Lung (tissue), 12 donors: ENCODE measurements around the gene NPAS3. TPM values are rescaled to one million over a fixed set of nuclear protein-coding genes. Genes with fewer than 3 reads are reported as not detected.

Experiments used
- ATAC-seq: fragments of 200-7000 bp; cut with Tn5 transposase; one replicate; pipeline ENCODE4 v1.9.1; 2020; ENCODE audit warnings: moderate number of reproducible peaks; ENCODE audit not compliant: insufficient read depth, low FRiP score
- DNase-seq, 3 donors: peaks; one replicate each; pipeline ENCODE4 v3.0.0-alpha.2; 2013 to 2017
- H3K27ac ChIP-seq, 2 donors: one replicate each; pipeline ENCODE4 v1.5.1; 2013; ENCODE audit warnings: mild to moderate bottlenecking in 2 of 2, moderate library complexity in 2 of 2, control low read depth in 1 of 2, inconsistent platforms in 1 of 2, low read depth in 1 of 2, low read length in 1 of 2
- H3K27me3 ChIP-seq, 3 donors: one replicate each; pipeline ENCODE4 v1.5.1; 2013; ENCODE audit warnings: low read length in 2 of 3; ENCODE audit not compliant: control insufficient read depth in 3 of 3, insufficient read depth in 3 of 3
- H3K36me3 ChIP-seq, 4 donors: one replicate each; pipeline ENCODE4 v1.5.1; 2013; ENCODE audit warnings: low read length in 4 of 4, mild to moderate bottlenecking in 1 of 4, moderate library complexity in 1 of 4; ENCODE audit not compliant: control insufficient read depth in 4 of 4, insufficient read depth in 4 of 4
- H3K4me1 ChIP-seq, 5 donors: one replicate each; pipeline ENCODE4 v1.5.1; 2013; ENCODE audit warnings: low read length in 5 of 5, mild to moderate bottlenecking in 2 of 5, moderate library complexity in 1 of 5; ENCODE audit not compliant: control insufficient read depth in 5 of 5, insufficient read depth in 5 of 5
- H3K4me3 ChIP-seq: one replicate; pipeline ENCODE4 v1.5.1; 2013; ENCODE audit warnings: mild to moderate bottlenecking, control low read depth, moderate library complexity
- H3K9ac ChIP-seq, 2 donors: one replicate each; pipeline ENCODE4 v1.5.1; 2013; ENCODE audit warnings: low read length in 2 of 2, control low read depth in 1 of 2; ENCODE audit not compliant: insufficient read depth in 1 of 2
- H3K9me3 ChIP-seq, 4 donors: one replicate each; pipeline ENCODE4 v1.5.1; 2013; ENCODE audit warnings: low read length in 3 of 4, mild to moderate bottlenecking in 1 of 4, moderate library complexity in 1 of 4; ENCODE audit not compliant: control insufficient read depth in 4 of 4, insufficient read depth in 3 of 4
- CTCF ChIP-seq: IDR thresholded peaks from 2 replicates; pipeline ENCODE4 v1.5.1; 2012; ENCODE audit warnings: mild to moderate bottlenecking; ENCODE audit errors: control extremely low read depth, extremely low read depth
- WGBS, 2 donors: extraction: QIAGEN DNeasy Blood & Tissue Kit; methylation state at CpG; one replicate each; pipeline ENCODE4 v1.1.7; 2013; 5-methylcytosine and 5-hydroxymethylcytosine counted together
- polyA plus RNA-seq, 2 donors: library from polyadenylated mRNA; stranded (reverse); fragments of 200-250 nt; gene quantifications; one replicate each; pipeline ENCODE4 v1.2.1, GENCODE V29; 2013
- total RNA-seq, 2 donors: library from RNA; depleted of rRNA in 1 of 2; stranded (reverse); fragments of >200 nt in 1 of 2; gene quantifications; one replicate each; pipeline ENCODE4 v1.2.1, GENCODE V29; 2014 to 2021
- donor health status: control.
- donor health status: control.
- donor health status: Bipolar disorder and iron deficiency.
- donor health status: healthy.
- donor health status: DM: yes; HTN: yes; CAD: no.

The NPAS3 gene
- total and polyA plus RNA-seq, 4 donors, result 0.13 to 0.48 (median 0.33) TPM

DNA sequence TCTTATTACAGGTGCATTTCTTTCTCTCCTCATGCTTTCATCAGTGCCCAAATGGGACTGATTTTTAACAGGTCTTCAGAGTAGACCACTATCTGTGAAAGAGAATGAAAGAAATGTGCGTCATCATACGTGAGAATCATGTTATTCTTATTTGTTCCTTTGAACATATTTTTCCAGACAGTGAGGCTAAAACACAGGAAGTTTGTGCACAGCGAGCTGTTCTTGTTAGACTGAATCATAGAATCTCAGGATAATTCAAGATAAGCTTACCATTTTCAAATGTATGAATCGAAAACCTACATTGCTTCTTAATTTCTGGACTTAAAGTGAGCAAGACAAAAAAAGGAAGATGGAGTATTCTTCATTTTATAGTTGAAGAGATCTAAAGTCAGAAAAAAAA, 629.1 kb downstream of the NPAS3 start:
- ATAC-seq, result no peak

DNA sequence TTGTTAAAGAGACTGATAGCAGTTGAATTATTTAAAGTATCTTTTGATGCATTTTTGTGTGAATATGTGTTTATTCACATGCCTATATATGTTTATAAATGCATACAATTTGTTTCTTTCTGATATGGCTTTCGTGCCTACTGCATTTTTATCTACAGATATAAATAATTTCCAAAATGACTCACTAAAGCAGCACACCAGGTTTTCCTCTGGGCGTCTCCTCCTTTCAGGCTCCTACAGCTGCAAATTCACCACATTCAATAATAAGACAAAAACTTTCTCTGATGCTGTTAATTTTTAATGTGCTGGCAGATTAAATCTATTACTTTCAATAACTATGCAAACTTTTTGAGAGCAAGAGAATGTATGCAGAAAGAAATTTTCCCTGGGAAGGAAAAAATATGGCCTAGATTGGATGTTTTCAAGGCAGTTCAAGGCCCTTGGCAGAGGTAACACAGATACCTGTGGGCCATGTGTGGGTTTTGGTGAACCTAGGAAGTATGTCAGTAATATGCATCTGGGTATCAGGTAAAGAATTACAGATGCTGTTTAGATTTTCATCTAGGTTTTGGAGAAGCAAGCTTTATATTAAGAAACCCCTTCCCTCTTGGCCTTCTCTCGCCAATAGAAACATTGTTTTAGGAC, 630.4 kb downstream of the NPAS3 start:
- H3K27ac ChIP-seq, result no peak overlapping the region
- no peaks in the 10 kb centered on the region for H3K36me3 ChIP-seq
- 83 to 88% methylated on average over 3 of the region's 3 CpGs for WGBS, 2 donors
- no peak for ATAC-seq
- H3K4me3 ChIP-seq, result no peak overlapping the region
- no peak for DNase-seq
- no peak overlapping the region for H3K9ac ChIP-seq
- H3K27me3 ChIP-seq, result no peaks in the 10 kb centered on the region
- peaks cover 0 to 19% (median 2%) of the 10 kb centered on the region in 5 donors for H3K4me1 ChIP-seq
- H3K9me3 ChIP-seq, result no peaks in the 10 kb centered on the region
- TF ChIP-seq CTCF, result no peak

More for the DNA sequence above, 629.1 kb downstream of the NPAS3 start:
- no peak for DNase-seq
- no peak overlapping the region for H3K4me3 ChIP-seq
- no peak overlapping the region for H3K27ac ChIP-seq
- H3K9me3 ChIP-seq, result no peaks in the 10 kb centered on the region
- peaks cover 2 to 29% (median 8%) of the 10 kb centered on the region in 5 donors for H3K4me1 ChIP-seq
- WGBS, 2 donors, result 66 to 77% methylated on average over 4 of the region's 4 CpGs
- no peaks in the 10 kb centered on the region for H3K36me3 ChIP-seq
- H3K27me3 ChIP-seq, result no peaks in the 10 kb centered on the region
- no peak overlapping the region for H3K9ac ChIP-seq
- TF ChIP-seq CTCF, result no peak

DNA sequence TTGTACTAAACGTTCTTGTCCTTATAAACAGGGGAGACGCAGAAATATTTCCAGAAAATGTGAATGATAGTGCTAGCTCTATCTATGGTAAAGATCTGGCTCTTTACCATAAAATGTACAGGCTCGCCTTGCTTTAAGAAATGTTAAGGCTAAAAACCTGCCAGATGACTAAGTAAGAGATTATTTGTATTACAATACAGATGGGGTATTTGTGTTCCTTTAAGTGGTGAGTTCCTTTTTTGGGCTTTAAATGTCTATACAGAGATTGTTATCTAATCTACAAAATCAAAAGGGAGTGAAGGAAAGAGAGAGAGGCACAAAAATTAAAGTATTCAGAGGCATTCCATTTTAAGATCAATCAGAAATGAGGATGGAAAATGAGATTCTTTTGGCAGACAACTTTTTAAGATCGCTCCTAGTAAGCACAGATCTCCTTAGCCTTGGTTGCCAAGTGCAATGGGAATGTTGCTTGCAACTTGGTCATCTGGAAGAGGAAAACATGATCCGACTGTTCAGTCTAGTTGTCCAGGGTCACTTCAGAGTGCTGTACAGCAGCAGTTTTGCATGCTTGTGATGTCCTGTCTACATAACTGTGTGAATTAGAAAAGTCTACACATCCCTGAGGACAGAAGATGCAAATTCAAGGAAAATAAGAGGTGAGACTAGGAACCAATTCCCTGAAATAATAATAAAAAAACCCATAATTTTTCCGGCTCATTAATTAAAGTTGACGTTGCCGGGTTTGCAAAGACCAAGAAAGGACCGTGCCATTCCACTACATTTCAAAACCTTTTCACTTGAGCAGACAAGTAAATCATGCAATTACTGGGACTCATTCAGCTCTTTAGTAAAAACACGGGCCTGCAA, 631.4 kb downstream of the NPAS3 start:
- 79 to 85% methylated on average over 10 of the region's 10 CpGs for WGBS, 2 donors
- no peak for TF ChIP-seq CTCF
- H3K36me3 ChIP-seq, result no peaks in the 10 kb centered on the region
- H3K9me3 ChIP-seq, result no peaks in the 10 kb centered on the region
- H3K9ac ChIP-seq, result no peak overlapping the region
- H3K4me3 ChIP-seq, result no peak overlapping the region
- DNase-seq (peak in 1 of 3 donors; percentile 25), ATAC-seq (no peak)
- H3K27ac ChIP-seq, result no peak overlapping the region
- peaks cover 0 to 19% (median 0%) of the 10 kb centered on the region in 5 donors for H3K4me1 ChIP-seq
- H3K27me3 ChIP-seq, result no peaks in the 10 kb centered on the region
